Activated T-helper 1 cell treated with anti-CD3 and anti-CD28 coated beads, Interleukin-12 subunit alpha, Interleukin-12 subunit beta, Interleukin-2, Interleukin-4 antibody, amounts not matched to agents 30 ng/mL and 10 ng/mL and 1 ng/mL, durations not matched to agents 14 hours and 24 hours and 36 hours (primary cell): Measurements from ENCODE around the gene RPS8. TPM values are rescaled to one million over a fixed set of nuclear protein-coding genes. Genes with fewer than 3 reads are reported as not detected.
A peak's percentile ranks its signal among the peaks of the same experiment; 100 is the strongest.
"Not testable (repeated sequence)": the region's sequence is repeated elsewhere in the genome, so short reads cannot be mapped to it uniquely, and the experiment has no call there.

Experiments
- DNase-seq: peaks from one replicate; pipeline ENCODE4 v3.0.0; 2021; ENCODE audit warnings: low spot score
- H3K27ac Mint-ChIP-seq: one replicate; pipeline ENCODE4 v1.8.0; 2021; ENCODE audit warnings: mild to moderate bottlenecking, mixed read lengths
- H3K27me3 Mint-ChIP-seq: one replicate; pipeline ENCODE4 v1.8.0; 2022; ENCODE audit warnings: mild to moderate bottlenecking, moderate library complexity, mixed read lengths; ENCODE audit not compliant: insufficient read depth
- H3K36me3 Mint-ChIP-seq: one replicate; pipeline ENCODE4 v1.8.0; 2021; ENCODE audit warnings: low read depth, mixed read lengths
- H3K4me1 Mint-ChIP-seq: one replicate; pipeline ENCODE4 v1.8.0; 2021; ENCODE audit warnings: low read depth, mixed read lengths
- H3K4me3 Mint-ChIP-seq: one replicate; pipeline ENCODE4 v1.8.0; 2021; ENCODE audit warnings: mild to moderate bottlenecking, moderate library complexity, mixed read lengths
- H3K9me3 Mint-ChIP-seq: one replicate; pipeline ENCODE4 v1.8.0; 2021; ENCODE audit warnings: mixed read lengths
- intact Hi-C: fragments of 100-400 bp; cut with micrococcal nuclease; formaldehyde crosslinking; loops from one replicate; pipeline ENCODE4 v1.15.1; 2024
- total RNA-seq: library from RNA; stranded (reverse); gene quantifications from 2 replicates; pipeline ENCODE4 v1.2.3, GENCODE V29; 2022

RPS8 gene
- 2,172 and 2,226 TPM in 2 replicates for total RNA-seq

DNA sequence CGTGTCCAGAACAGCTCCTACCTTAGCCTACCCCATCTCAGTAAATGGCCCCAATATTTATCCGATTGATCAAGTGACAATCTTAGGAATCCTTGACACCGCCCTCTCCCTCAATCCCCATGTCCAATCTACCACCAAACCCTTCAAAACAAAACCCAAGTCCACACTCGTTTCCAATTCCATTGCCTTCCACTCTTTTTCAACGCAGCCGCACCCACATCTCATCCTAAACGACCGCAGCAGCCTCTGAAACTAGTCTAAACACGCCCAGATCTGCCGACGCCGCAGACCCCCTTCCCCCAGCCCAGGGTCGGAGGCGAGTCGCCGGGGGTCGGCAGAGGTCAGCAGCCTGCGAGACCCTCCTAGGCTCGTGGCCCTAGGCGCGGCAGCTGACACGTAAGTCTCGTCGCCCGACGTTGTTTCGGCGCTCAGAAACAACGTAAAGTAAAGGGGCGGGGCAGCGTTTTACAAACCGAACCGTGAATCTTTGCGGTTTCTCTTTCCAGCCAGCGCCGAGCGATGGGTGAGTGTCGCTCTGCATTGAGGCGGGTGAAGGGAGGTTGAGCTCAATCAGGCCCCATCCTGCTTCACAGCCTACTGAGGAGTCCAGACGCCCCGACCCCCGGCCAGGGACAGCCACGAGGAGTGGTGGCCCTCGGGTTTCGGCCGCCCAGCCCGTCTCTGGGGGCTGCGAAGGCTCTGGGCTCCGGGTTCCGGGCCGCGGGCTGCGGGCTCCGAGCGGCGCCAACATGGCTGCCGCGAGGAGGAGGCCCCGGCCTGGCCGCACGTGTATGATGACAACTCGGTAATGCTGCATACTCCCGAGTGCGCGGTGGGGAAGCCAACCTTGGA is at the start of gene RPS8:
Gene RPS8 (plus strand): TSS at position 463 of the 852 bp plus-strand sequence. CDS start 57 bp downstream, at position 520.
- peaks cover 44% of the 10 kb centered on the region for H3K36me3 Mint-ChIP-seq
- peak; percentile 85 for DNase-seq
- no peaks in the 10 kb centered on the region for H3K27me3 Mint-ChIP-seq
- intact Hi-C loops, result loop anchor here (1.0 to 5.0 kb wide), 9 partner anchors 11 to 912 kb away; partner anchors contain the start of genes BTBD19, GPBP1L1, KIF2C and PLK3
- peak within 1 kb of the TSS; percentile 88 for H3K4me3 Mint-ChIP-seq
- H3K4me1 Mint-ChIP-seq, result peaks cover 23% of the 10 kb centered on the region
- H3K27ac Mint-ChIP-seq, result peak within 1 kb of the TSS; percentile 93
- no peaks in the 10 kb centered on the region for H3K9me3 Mint-ChIP-seq

DNA sequence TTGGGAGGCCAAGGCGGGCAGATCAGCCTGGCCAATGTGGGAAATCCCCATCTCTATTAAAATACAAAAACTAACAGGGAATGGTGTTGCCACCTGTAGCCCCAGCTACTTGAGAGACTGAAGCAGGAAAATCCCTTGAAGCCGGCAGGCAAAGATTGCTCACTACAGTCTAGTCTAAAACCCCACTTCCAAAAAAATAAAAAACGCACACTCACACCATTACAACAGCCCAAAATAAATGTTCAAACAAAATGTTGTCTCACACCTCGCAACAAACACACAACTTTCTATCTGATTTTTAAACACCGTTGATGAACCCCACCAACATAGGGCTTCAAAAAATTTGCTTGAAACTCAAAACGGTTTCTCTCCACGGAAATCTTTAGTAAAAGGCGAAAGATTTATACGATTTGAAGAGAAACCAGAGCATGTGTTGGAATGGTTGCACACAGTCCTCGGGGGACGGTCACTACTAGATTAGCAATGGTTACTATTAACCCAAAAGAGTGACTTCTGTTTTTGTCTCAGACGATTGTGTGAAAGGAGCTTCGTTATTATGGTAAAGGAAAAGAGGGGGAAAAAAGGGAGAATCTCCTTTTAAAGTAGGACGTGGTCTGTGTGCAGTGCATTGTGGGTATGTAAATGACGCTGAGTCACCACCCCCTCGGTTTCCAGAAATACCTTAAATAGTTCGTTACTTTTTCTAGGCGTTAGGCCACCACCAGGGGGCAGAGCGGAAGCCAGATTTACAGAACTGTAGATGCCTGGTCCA is 44.4 kb upstream of the RPS8 start, which contains the start of gene RNU5D-1:
Gene RNU5D-1 (minus strand): TSS at position 430 of the 772 bp plus-strand sequence.
- intact Hi-C loops, result loop anchor here (1.0 to 10.0 kb wide), 12 partner anchors 8 to 854 kb away; partner anchors contain the start of genes KIF2C, NASP, PLK3 and RPS8
- peak; percentile 87 for DNase-seq
- Mint-ChIP-seq H3K27me3 (peaks cover 3% of the 10 kb centered on the region), H3K9me3 (no peaks in the 10 kb centered on the region), H3K36me3 (no peaks in the 10 kb centered on the region), H3K4me3 (peak within 1 kb of the TSS; percentile 60), H3K4me1 (peaks cover 35% of the 10 kb centered on the region), H3K27ac (peak within 1 kb of the TSS; percentile 100)

- no peak overlapping the region for H3K4me3 Mint-ChIP-seq
- peaks cover 27% of the 10 kb centered on the region for H3K4me1 Mint-ChIP-seq
- intact Hi-C loops, result loop anchor here (10.0 kb wide), 1 partner anchor 851 kb away; the partner anchor contains the start of gene NASP
- no peak overlapping the region for H3K27ac Mint-ChIP-seq
- peaks cover 3% of the 10 kb centered on the region for H3K27me3 Mint-ChIP-seq
- H3K36me3 Mint-ChIP-seq, result no peaks in the 10 kb centered on the region
- H3K9me3 Mint-ChIP-seq, result no peaks in the 10 kb centered on the region
- no peak for DNase-seq
Observed at GRCh38 chr1:44733365-44733764, 42.0 kb upstream of the RPS8 start.

- intact Hi-C loops, result loop anchor here (10.0 kb wide), 1 partner anchor 851 kb away; the partner anchor contains the start of gene NASP
- Mint-ChIP-seq H3K9me3 (no peaks in the 10 kb centered on the region), H3K27ac (no peak overlapping the region), H3K36me3 (no peaks in the 10 kb centered on the region), H3K4me1 (peaks cover 26% of the 10 kb centered on the region), H3K27me3 (peaks cover 3% of the 10 kb centered on the region), H3K4me3 (no peak overlapping the region)
- no peak for DNase-seq
Observed at GRCh38 chr1:44733784-44734183, 41.6 kb upstream of the RPS8 start.

- intact Hi-C loops, result loop anchor here (5.0 to 10.0 kb wide), 2 partner anchors 849 to 951 kb away; partner anchors contain the start of genes GPBP1L1, NASP and TMEM69
- Mint-ChIP-seq H3K27ac (no peak overlapping the region), H3K27me3 (peaks cover 3% of the 10 kb centered on the region), H3K36me3 (peaks cover 1% of the 10 kb centered on the region), H3K4me1 (peaks cover 30% of the 10 kb centered on the region), H3K4me3 (no peak overlapping the region), H3K9me3 (no peaks in the 10 kb centered on the region)
- DNase-seq, result no peak
Observed at GRCh38 chr1:44735992-44736391, 39.3 kb upstream of the RPS8 start.

GRCh38 chr1:44738953-44739306 is 36.4 kb upstream of the RPS8 start:
- peak overlapping the region; percentile 90 for H3K27ac Mint-ChIP-seq
- peaks cover 13% of the 10 kb centered on the region for H3K36me3 Mint-ChIP-seq
- H3K4me1 Mint-ChIP-seq, result peaks cover 31% of the 10 kb centered on the region
- intact Hi-C loops, result loop anchor here (1.0 to 10.0 kb wide), 8 partner anchors 8 to 948 kb away; partner anchors contain the start of genes GPBP1L1, NASP, PLK3 and RNU5D-1
- H3K4me3 Mint-ChIP-seq, result peak overlapping the region; percentile 92
- H3K9me3 Mint-ChIP-seq, DNase-seq, H3K27me3 Mint-ChIP-seq: not testable (repeated sequence)

- Mint-ChIP-seq H3K36me3 (peaks cover 18% of the 10 kb centered on the region), H3K4me1 (peaks cover 37% of the 10 kb centered on the region), H3K27ac (peak within 1 kb of the TSS; percentile 90), H3K27me3 (no peaks in the 10 kb centered on the region), H3K9me3 (no peaks in the 10 kb centered on the region), H3K4me3 (peak within 1 kb of the TSS; percentile 92)
- intact Hi-C loops, result loop anchor here (1.0 to 10.0 kb wide), 8 partner anchors 8 to 948 kb away; partner anchors contain the start of genes GPBP1L1, NASP, PLK3 and RNU5D-1
- DNase-seq, result peak; percentile 95
Observed at GRCh38 chr1:44739307-44740178, 35.8 kb upstream of the RPS8 start, which contains the start of gene KIF2C. TSS of gene KIF2C (plus strand) at chr1:44739837. CDS start at chr1:44739933, 96 bp downstream.

- peak overlapping the region; percentile 92 for H3K4me3 Mint-ChIP-seq
- no peak for DNase-seq
- H3K4me1 Mint-ChIP-seq, result peaks cover 37% of the 10 kb centered on the region
- H3K36me3 Mint-ChIP-seq, result peaks cover 20% of the 10 kb centered on the region
- intact Hi-C loops, result no loop called here
- no peaks in the 10 kb centered on the region for H3K9me3 Mint-ChIP-seq
- H3K27ac Mint-ChIP-seq, result peak overlapping the region; percentile 90
- no peaks in the 10 kb centered on the region for H3K27me3 Mint-ChIP-seq
Observed at GRCh38 chr1:44740179-44740617, 35.1 kb upstream of the RPS8 start.

DNA sequence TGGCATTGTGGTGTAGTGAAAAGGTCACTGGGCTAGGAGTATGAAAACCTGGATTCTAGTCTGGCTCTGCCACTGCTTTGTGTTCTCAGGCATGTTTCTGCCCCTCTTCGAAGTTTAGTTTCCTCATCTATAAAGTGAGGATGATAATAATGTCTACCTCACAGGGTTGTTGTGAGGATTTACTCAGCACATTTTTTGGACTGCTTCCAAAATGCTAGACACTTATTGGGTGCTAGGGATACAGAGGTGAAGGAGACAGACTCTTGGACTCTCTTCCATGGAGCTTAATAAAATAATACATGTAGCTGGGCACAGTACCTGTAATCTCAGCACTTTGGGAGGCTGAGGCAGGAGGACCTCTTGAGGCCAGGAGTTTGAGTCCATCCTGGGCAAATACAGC is 32.1 kb upstream of the RPS8 start:
- Mint-ChIP-seq H3K36me3 (peaks cover 30% of the 10 kb centered on the region), H3K27ac (peak overlapping the region; percentile 92), H3K27me3 (no peaks in the 10 kb centered on the region), H3K4me1 (peaks cover 53% of the 10 kb centered on the region), H3K4me3 (peak overlapping the region; percentile 76), H3K9me3 (no peaks in the 10 kb centered on the region)
- no peak for DNase-seq
- intact Hi-C loops, result no loop called here

- Mint-ChIP-seq H3K4me3 (no peak overlapping the region), H3K4me1 (peaks cover 33% of the 10 kb centered on the region), H3K9me3 (no peaks in the 10 kb centered on the region), H3K36me3 (peaks cover 36% of the 10 kb centered on the region), H3K27me3 (no peaks in the 10 kb centered on the region), H3K27ac (peak overlapping the region; percentile 4)
- DNase-seq, result no peak
- intact Hi-C loops, result no loop called here
Observed at GRCh38 chr1:44747878-44748277, 27.5 kb upstream of the RPS8 start.

GRCh38 chr1:44757420-44757819 is 17.9 kb upstream of the RPS8 start:
- no peak for DNase-seq
- Mint-ChIP-seq H3K36me3 (peaks cover 60% of the 10 kb centered on the region), H3K27ac (peak overlapping the region; percentile 67), H3K4me3 (no peak overlapping the region), H3K4me1 (peaks cover 4% of the 10 kb centered on the region), H3K27me3 (no peaks in the 10 kb centered on the region), H3K9me3 (no peaks in the 10 kb centered on the region)
- intact Hi-C loops, result no loop called here

DNA sequence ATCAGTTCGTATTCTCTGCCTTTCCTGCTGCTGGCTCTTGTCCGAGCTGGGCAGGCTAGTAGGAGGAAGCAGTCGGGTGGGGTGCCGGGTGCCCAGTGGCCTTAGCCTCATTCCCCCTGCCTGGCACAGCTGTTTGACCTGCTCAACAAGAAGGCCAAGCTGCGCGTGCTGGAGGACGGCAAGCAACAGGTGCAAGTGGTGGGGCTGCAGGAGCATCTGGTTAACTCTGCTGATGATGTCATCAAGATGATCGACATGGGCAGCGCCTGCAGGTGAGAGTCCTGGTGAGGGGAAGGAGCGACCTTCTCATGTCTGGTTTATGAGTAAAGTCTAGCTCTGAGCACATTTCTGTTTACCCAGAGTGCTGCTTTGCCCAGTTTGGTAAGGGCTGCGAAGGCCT is 16.3 kb upstream of the RPS8 start:
- intact Hi-C loops, result no loop called here
- Mint-ChIP-seq H3K4me3 (no peak overlapping the region), H3K27me3 (no peaks in the 10 kb centered on the region), H3K27ac (no peak overlapping the region), H3K4me1 (peaks cover 4% of the 10 kb centered on the region), H3K36me3 (peaks cover 59% of the 10 kb centered on the region), H3K9me3 (no peaks in the 10 kb centered on the region)
- no peak for DNase-seq
